Measurements from ENCODE around the gene SDHA. TPM values are rescaled to one million over a fixed set of nuclear protein-coding genes. Genes with fewer than 3 reads are reported as not detected.

SDHA gene
- total and polyA plus RNA-seq, 10 of the 15 experiments (the other 5 are each of a cell fraction or from before 2014, with no cell fraction given): 63.3 to 205 (median 104) TPM

DNA sequence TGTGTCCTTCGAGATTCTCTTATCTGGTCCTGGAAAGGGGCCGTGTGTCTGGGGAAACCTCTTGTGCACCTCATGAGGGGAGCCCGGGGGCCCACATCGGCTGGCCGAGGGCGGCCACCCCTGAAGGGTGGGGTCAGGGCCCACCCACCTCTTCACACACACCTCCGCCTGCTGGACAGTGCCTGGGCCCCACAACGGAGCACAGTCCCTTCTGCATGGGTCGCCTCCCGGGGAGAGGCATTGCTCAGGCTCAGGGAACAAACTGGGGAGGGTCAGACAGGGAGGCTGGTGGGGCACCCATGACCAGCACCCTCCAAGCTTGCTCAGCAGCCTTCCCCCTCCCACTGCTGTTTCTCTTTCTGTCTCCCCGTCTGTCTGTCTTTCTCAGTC lies 28.1 kb upstream of the SDHA start:
- no peaks in the 10 kb centered on the region; the same call in 1 of the 2 replicates for H4K20me1 ChIP-seq (ENCODE audit: control insufficient read depth, insufficient read depth)
- no peaks in the 10 kb centered on the region for H3K36me3 ChIP-seq (ENCODE audit: control insufficient read depth in 2 of 2, insufficient read depth in 2 of 2, low read length in 1 of 2)
- H3K4me3 ChIP-seq: no peak overlapping the region
- no peak for TF ChIP-seq MXI1 (IDR thresholded peaks at IDR 0.05; ENCODE audit: low read depth, low read length)
- TF ChIP-seq DPF2 (IDR thresholded peaks at IDR 0.05): no peak
- TF ChIP-seq GATAD2B (conservative IDR thresholded peaks at IDR 0.05; ENCODE audit: low read depth): no peak
- no peak for TF ChIP-seq ZBTB4 (CRISPR knock-in tag; IDR thresholded peaks at IDR 0.05)
- TF ChIP-seq, protein P1, sequence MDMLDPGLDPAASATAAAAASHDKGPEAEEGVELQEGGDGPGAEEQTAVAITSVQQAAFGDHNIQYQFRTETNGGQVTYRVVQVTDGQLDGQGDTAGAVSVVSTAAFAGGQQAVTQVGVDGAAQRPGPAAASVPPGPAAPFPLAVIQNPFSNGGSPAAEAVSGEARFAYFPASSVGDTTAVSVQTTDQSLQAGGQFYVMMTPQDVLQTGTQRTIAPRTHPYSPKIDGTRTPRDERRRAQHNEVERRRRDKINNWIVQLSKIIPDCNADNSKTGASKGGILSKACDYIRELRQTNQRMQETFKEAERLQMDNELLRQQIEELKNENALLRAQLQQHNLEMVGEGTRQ (IDR thresholded peaks at IDR 0.05; ENCODE audit: borderline replicate concordance, low read depth, low read length): no peak
- no peak for TF ChIP-seq PAX8 (IDR thresholded peaks at IDR 0.05)
- TF ChIP-seq, protein P2, sequence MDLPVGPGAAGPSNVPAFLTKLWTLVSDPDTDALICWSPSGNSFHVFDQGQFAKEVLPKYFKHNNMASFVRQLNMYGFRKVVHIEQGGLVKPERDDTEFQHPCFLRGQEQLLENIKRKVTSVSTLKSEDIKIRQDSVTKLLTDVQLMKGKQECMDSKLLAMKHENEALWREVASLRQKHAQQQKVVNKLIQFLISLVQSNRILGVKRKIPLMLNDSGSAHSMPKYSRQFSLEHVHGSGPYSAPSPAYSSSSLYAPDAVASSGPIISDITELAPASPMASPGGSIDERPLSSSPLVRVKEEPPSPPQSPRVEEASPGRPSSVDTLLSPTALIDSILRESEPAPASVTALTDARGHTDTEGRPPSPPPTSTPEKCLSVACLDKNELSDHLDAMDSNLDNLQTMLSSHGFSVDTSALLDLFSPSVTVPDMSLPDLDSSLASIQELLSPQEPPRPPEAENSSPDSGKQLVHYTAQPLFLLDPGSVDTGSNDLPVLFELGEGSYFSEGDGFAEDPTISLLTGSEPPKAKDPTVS (IDR thresholded peaks at IDR 0.05; ENCODE audit: low read depth, low read length): no peak
- no peak for TF ChIP-seq SREBF2 (IDR thresholded peaks at IDR 0.05; ENCODE audit: low read length)
- no peak for TF ChIP-seq ZZZ3 (IDR thresholded peaks at IDR 0.05; ENCODE audit: control insufficient read depth, insufficient read length, low read depth)
- POLR2A ChIA-PET: no interaction called here
- no peak overlapping the region for H2AFZ ChIP-seq (ENCODE audit: control insufficient read depth, low read depth, low read length)
- H3K9me3 ChIP-seq (replicated peaks; ENCODE audit: control insufficient read depth, insufficient read depth, low read length): no peaks in the 10 kb centered on the region
- ATAC-seq (no peak), FAIRE-seq (peak; percentile 77), DNase-seq (ENCODE audit: low read depth, low spot score) (no peak)
- in situ Hi-C loops (cut with MboI): no loop called here
- SMC1A ChIA-PET (ENCODE audit: uncharacterized antibody, unreplicated experiment): no interaction called here
- WGBS (ENCODE audit: insufficient coverage, insufficient replicate concordance, low lambda C conversion rate, missing lambda C conversion rate): 65% methylated on average over 11 of the region's 11 CpGs
- BruUV-seq (replicated peaks): no TSS peak
- no peaks in the 10 kb centered on the region for H3K79me2 ChIP-seq (ENCODE audit: control insufficient read depth, insufficient read depth, low read length)
- peak overlapping the region; percentile 41 for H3K4me2 ChIP-seq (ENCODE audit: control insufficient read depth, insufficient read depth)
- H3K27ac ChIP-seq (ENCODE audit: control insufficient read depth, insufficient read depth): no peak overlapping the region
- RAD21 ChIA-PET (ENCODE audit: unreplicated experiment): interaction anchor here (1.3 kb wide), 1 partner anchor 127 kb away, joined by 3 read pairs; no protein-coding TSS in a partner anchor
- CTCF ChIA-PET: no interaction called here
- peaks cover 32% of the 10 kb centered on the region for H3K4me1 ChIP-seq (ENCODE audit: control insufficient read depth, insufficient read depth, low read length)
- H3K9ac ChIP-seq (ENCODE audit: control insufficient read depth, insufficient read depth, low read length): no peak overlapping the region
- intact Hi-C loops (cut with micrococcal nuclease; ENCODE audit: unreplicated experiment): no loop called here
- H3K27me3 ChIP-seq (replicated peaks in 1 of 2; ENCODE audit: control insufficient read depth in 2 of 2, insufficient read depth in 2 of 2, low read length in 1 of 2): no peaks in the 10 kb centered on the region; a peak in 2 of 4 replicates

Data from GM12878 (cell line).